SKM-1 treated with dmso at 0.1 percent for 144 hours (cell line): ENCODE results near the gene LEPROT.
"Not testable (repeated sequence)": the region's sequence is repeated elsewhere in the genome, so short reads cannot be mapped to it uniquely, and the experiment has no call there.

Source experiments
- DNase-seq: peaks from one replicate; lab custom pipeline; 2025; ENCODE audit not compliant: unreplicated experiment; lab: John Stamatoyannopoulos, UW

Gene LEPROT

GRCh38 chr1:65435987-65436386 lies 15.5 kb downstream of the LEPROT start:
- DNase-seq, result no peak

DNA sequence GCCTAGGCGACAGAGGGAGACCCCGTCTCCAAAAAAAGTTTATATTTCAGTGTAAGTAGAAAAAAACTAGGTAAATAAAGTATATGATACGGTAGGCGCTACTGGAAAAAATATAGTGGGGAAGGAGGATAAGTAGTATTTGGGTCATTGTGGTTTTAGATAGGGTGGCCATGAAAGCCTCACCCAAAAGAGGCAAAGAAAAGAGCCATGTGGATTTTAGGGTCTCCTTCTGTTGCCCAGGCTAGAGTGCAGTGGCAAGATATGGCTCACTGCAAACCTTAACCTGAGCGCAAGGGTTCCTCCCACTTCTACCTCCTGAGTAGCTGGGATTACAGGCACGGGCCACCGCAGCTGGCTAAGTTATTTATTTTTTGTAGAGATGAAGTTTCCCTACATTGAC lies 17.1 kb downstream of the LEPROT start:
- no peak for DNase-seq

DNA sequence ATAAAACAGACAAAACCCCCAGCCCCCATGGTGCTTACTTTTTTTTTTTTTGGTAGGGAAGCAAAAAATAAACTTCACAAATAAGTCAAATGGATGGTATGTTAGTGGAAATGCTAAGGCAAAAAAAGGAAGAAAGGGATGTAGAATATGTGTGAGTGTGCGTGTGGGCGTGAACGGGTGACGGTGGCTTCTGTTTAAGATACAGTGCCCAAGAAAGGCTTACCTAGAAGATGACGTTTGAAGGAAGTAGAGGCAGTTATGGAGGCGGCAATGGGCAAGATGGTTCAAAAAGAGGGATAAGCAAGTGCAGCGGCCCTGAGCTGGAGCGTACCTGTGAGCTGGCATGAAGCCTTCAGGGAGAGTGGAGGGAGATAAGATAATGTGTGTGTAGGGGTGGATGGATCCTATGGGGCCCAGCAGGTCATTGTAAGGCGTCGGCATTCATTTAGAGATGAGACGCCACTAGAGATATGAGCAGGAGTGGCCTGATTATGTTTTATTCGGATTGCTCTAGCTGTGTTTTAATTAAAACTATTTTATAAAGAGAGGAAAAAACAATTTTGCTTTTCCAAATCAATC lies 19.9 kb downstream of the LEPROT start:
- DNase-seq, result no peak

GRCh38 chr1:65440915-65441314 lies 20.4 kb downstream of the LEPROT start:
- no peak for DNase-seq

DNA sequence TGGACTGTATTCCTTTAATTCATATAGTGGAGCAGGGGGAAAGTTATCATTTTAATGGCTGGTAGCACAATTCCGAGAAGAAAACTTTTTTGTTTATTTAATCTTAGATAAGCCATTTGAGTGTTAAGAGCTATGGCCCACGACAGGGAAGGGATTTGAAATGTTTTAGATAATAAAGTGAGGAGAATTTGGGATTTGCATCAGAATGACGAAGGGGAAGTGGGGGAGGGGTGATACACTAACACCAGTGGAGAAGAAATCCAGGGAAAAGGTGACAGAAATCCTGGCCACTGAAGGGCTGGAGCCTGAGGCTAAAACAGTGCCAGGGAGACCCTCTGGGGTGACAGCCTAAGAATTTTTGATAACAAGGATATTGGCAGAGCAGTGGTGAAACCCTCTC lies 21.0 kb downstream of the LEPROT start:
- no peak for DNase-seq

- no peak for DNase-seq
Measured at GRCh38 chr1:65442442-65442841, 22.0 kb downstream of the LEPROT start.

DNA sequence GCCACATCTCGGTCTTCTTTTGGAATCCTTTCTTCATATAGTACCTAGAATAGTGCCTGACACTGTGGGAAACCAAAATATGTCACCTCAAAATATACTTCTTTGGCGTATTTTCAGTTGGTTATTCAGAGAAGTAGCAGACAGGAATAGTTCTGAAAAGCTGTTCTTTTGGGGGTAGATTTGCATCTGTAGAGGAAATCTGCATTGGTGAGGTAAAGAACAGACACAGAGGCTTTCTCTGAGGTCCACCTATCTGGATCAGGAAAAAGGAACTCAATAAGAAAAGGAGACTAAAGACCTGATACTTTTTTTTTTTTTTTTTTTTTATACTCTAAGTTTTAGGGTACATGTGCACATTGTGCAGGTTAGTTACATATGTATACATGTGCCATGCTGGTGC lies 23.2 kb downstream of the LEPROT start:
- DNase-seq, result no peak

- DNase-seq, result no peak
Measured at GRCh38 chr1:65444128-65444640, 23.7 kb downstream of the LEPROT start.

DNA sequence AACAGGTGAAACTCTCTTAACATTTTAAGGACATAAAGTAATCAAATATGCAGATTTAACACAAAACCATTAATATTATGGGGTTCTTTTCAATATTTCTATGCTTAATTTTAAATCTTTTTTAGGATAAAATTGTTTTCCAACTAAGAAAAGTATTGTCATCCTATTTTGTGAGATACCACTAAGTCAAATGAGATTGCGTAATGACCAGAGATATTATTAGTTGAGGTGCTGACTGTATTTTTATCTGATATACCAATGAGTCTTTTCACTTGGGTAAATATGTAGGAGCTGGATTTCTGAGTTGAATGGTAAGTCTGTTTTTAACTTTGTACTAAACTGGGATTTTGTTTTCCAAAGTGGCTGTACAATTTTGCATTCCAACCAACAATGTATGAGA lies 25.4 kb downstream of the LEPROT start:
- no peak for DNase-seq

- no peak for DNase-seq
Measured at GRCh38 chr1:65449214-65449823, 28.9 kb downstream of the LEPROT start.

DNA sequence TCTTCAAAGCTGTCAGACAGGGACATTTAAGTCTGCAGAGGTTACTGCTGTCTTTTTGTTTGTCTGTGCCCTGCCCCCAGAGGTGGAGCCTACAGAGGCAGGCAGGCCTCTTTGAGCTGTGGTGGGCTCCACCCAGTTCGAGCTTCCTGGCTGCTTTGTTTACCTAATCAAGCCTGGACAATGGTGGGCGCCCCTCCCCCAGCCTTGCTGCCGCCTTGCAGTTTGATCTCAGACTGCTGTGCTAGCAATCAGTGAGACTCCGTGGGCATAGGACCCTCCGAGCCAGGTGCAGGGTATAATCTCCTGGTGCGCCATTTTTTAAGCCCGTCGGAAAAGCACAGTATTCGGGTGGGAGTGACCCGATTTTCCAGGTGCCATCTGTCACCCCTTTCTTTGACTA lies 35.2 kb downstream of the LEPROT start:
- DNase-seq, result not testable (repeated sequence)

- no peak for DNase-seq
Measured at GRCh38 chr1:65456481-65456880, 36.0 kb downstream of the LEPROT start.

GRCh38 chr1:65457868-65458267 lies 37.4 kb downstream of the LEPROT start:
- no peak for DNase-seq

GRCh38 chr1:65458730-65459396 lies 38.4 kb downstream of the LEPROT start:
- DNase-seq, result no peak

GRCh38 chr1:65459397-65459768 lies 38.9 kb downstream of the LEPROT start:
- peak; percentile 53 for DNase-seq

- DNase-seq, result not testable (repeated sequence)
Measured at GRCh38 chr1:65465837-65466236, 45.4 kb downstream of the LEPROT start.

GRCh38 chr1:65467536-65467935 lies 47.1 kb downstream of the LEPROT start:
- no peak for DNase-seq

DNA sequence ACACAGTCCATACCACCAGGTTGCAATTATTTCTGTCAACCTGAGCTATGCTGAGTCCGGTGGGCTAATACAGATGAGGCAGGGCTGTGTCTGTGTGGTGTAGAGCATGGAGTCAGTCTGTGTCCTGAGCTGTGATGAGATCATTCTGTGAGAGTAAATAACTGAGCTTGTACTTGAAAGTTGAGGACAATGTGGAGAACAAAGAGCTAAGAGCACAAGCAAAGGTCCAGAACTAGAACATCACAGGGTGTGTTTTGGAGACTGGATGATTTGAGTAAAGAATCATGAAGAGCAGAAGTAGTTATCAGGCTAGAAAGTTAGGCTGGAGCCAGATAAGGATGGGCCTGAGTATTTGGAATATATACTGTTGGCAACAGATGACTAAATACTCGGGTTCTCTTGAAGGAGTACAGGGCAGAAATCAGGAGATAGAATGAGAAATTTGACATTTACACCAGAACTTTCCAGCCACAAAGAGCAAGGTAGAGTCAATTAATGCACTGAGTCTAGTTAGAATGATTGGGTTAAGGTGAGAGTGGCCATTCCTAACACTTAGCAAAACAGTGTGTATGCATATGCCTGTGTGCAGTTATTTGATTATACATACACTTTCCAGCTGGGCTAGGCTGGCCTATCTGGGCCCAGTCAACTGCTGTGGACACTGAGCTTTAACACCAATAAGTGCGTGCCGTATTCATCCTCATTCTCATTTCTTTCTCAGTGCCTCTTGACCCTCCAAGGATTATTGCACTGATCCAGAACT lies 48.8 kb downstream of the LEPROT start:
- DNase-seq, result no peak

DNA sequence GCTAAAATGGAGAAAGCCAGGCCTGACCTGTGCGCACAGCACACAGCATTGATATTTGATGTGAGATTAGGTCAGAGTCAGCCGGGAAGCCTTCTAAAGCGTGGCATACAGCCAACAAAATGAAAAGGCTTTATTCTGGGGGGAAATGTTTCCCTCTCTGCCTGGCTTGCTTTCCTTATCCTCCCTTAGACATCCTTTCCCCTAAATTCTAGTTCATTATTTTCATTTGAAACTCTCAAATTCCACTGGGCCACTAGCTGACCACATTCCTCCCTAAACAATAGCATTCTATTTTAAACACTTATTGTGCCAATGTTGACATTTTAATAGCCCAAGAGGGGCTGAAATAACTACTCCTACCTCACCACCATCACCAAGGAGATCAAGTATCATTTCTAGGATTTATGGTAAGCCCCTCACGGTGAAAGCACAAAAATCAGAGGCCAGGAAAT lies 49.4 kb downstream of the LEPROT start:
- no peak for DNase-seq

DNA sequence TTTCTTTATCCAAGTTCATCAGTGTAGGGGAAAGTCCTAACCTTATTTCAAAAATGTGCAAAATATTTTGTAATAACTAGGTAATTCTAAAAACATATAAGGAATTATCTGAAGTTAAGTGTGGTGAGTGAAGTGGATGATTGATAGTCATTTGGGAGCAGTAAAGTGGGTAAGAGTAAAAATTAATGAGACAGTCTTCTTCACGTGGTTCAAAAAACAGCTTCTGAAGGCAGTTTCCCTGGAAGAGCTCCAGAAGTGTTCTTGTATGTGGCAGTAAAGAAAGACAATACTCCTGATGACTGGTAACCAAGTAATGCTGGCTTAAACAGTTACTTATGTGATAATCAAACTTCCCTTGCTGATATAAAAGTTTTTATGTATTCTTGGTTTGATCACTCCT lies 50.3 kb downstream of the LEPROT start:
- DNase-seq, result no peak

- no peak for DNase-seq
Measured at GRCh38 chr1:65471213-65471833, 50.9 kb downstream of the LEPROT start.
